ENCODE results near the gene ANKRD40.

ANKRD40 gene

DNA sequence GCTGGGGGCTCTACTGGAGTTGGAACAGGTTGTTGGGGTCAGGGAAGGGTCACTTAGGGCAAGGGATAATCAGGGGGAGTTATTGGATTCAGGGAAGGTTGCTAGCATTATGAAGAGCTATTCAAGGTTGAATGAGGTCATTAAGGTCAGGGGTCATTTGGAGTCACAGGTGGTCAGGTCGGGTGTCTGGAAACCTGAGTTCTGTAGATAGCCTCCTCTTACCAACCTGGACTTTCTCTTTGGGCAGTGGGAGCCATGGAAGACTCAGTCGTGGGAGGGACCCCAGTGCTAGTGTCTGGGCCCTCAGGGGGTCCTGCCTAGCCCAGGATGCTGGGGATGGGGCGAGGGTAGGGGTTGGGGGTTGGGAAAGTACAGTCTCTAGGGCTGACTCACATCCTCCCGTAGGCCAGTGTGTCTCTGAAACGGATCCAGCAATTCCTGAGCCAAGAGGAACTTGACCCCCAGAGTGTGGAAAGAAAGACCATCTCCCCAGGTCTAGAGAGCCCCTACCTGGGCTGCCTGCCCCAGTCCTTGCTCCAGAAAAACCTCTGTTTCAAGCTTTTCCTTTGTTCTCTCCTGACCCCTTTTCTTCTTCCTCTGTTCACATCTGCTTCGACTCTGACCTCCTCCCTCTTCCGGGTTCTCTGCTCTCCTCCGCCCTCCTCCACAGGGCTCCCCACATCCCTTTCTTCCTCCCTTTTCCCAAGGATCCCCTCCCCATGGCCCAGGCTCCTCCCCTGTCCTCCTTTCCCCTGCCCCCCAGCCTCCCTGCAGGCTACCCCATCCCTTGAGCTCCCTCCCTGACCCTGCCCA is 39.5 kb downstream of the ANKRD40 start:
- Histone ChIP-seq H3K9me3 (ENCODE audit: insufficient read depth, low read length) (no peaks in the 10 kb centered on the region), H3K4me1 (ENCODE audit: low read length) (no peaks in the 10 kb centered on the region), H4K20me1 (ENCODE audit: insufficient read depth, low read length) (no peaks in the 10 kb centered on the region), H3K27me3 (ENCODE audit: low read depth, low read length) (peaks cover 7% of the 10 kb centered on the region; the same call in 1 of the 2 replicates), H2AFZ (ENCODE audit: low read depth, low read length) (no peak overlapping the region), H3K27ac (ENCODE audit: low read length) (no peak overlapping the region), H3K4me3 (ENCODE audit: low read length) (no peak overlapping the region), H3K79me2 (ENCODE audit: low read length) (no peaks in the 10 kb centered on the region), H3K36me3 (replicated peaks; ENCODE audit: low read depth, low read length) (no peaks in the 10 kb centered on the region), H3K9ac (ENCODE audit: low read length) (no peak overlapping the region), H3K4me2 (ENCODE audit: low read length) (no peak overlapping the region)
- TF ChIP-seq, protein P1, sequence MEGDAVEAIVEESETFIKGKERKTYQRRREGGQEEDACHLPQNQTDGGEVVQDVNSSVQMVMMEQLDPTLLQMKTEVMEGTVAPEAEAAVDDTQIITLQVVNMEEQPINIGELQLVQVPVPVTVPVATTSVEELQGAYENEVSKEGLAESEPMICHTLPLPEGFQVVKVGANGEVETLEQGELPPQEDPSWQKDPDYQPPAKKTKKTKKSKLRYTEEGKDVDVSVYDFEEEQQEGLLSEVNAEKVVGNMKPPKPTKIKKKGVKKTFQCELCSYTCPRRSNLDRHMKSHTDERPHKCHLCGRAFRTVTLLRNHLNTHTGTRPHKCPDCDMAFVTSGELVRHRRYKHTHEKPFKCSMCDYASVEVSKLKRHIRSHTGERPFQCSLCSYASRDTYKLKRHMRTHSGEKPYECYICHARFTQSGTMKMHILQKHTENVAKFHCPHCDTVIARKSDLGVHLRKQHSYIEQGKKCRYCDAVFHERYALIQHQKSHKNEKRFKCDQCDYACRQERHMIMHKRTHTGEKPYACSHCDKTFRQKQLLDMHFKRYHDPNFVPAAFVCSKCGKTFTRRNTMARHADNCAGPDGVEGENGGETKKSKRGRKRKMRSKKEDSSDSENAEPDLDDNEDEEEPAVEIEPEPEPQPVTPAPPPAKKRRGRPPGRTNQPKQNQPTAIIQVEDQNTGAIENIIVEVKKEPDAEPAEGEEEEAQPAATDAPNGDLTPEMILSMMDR (IDR thresholded peaks at IDR 0.05; ENCODE audit: low read depth, low read length), result no peak
- TF ChIP-seq EZH2phosphoT487 (IDR thresholded peaks at IDR 0.05; ENCODE audit: low read depth), result no peak

DNA sequence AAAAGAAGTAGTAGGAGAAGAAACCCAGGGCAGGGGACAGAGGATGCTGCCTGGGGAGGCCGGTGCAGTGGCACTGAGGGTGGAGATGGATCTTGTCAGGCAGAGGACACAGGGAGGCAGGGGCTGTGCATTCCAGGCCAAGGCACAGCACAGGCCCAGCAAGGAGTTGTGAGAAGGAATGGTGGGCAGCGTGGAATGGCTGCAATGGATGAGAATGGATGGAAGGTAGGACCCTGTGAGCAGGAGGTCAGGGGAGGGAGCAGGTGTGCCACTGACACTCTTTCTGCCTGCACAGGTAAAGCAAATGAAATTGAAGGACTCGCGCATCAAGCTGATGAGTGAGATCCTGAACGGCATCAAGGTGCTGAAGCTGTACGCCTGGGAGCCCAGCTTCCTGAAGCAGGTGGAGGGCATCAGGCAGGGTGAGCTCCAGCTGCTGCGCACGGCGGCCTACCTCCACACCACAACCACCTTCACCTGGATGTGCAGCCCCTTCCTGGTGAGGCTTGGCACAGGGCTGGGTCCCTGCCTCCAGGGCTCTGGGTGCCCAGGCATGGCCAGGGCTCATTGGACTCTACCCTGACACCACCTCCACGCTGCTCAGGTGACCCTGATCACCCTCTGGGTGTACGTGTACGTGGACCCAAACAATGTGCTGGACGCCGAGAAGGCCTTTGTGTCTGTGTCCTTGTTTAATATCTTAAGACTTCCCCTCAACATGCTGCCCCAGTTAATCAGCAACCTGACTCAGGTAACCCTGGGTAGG is 40.3 kb downstream of the ANKRD40 start:
- Histone ChIP-seq H2AFZ (ENCODE audit: low read depth, low read length) (no peak overlapping the region), H3K4me1 (ENCODE audit: low read length) (no peaks in the 10 kb centered on the region), H3K27me3 (ENCODE audit: low read depth, low read length) (peaks cover 7% of the 10 kb centered on the region; the same call in 1 of the 2 replicates), H3K4me2 (ENCODE audit: low read length) (no peak overlapping the region), H3K36me3 (replicated peaks; ENCODE audit: low read depth, low read length) (no peaks in the 10 kb centered on the region), H3K9me3 (ENCODE audit: insufficient read depth, low read length) (no peaks in the 10 kb centered on the region), H3K9ac (ENCODE audit: low read length) (no peak overlapping the region), H3K79me2 (ENCODE audit: low read length) (no peaks in the 10 kb centered on the region), H4K20me1 (ENCODE audit: insufficient read depth, low read length) (no peaks in the 10 kb centered on the region), H3K4me3 (ENCODE audit: low read length) (no peak overlapping the region), H3K27ac (ENCODE audit: low read length) (no peak overlapping the region)
- no peak for TF ChIP-seq EZH2phosphoT487 (IDR thresholded peaks at IDR 0.05; ENCODE audit: low read depth)
- TF ChIP-seq, protein P1 (IDR thresholded peaks at IDR 0.05; ENCODE audit: low read depth, low read length), result no peak

DNA sequence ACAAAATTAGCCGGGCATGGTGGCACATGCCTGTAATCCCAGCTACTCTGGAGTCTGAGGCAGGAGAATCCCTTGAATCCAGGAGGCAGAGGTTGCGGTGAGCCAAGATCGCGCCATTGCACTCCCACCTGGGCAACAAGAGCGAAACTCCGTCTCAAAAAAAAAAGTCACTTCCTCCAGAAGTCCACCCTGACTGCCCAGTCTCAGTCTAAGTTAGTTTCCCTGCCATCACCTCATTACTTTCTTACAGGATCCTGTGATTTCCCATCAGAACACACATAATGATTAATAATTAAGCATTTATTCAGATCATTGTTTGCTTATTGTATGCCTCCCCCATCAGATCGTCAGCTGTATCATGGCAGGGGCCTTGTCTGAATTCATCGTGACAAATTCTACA is 41.4 kb downstream of the ANKRD40 start:
- Histone ChIP-seq H3K9ac (ENCODE audit: low read length) (no peak overlapping the region), H3K4me3 (ENCODE audit: low read length) (no peak overlapping the region), H3K79me2 (ENCODE audit: low read length) (no peaks in the 10 kb centered on the region), H3K27me3 (ENCODE audit: low read depth, low read length) (peaks cover 7% of the 10 kb centered on the region; the same call in 1 of the 2 replicates), H2AFZ (ENCODE audit: low read depth, low read length) (no peak overlapping the region), H4K20me1 (ENCODE audit: insufficient read depth, low read length) (no peaks in the 10 kb centered on the region), H3K36me3 (replicated peaks; ENCODE audit: low read depth, low read length) (no peaks in the 10 kb centered on the region), H3K27ac (ENCODE audit: low read length) (no peak overlapping the region), H3K9me3 (ENCODE audit: insufficient read depth, low read length) (no peaks in the 10 kb centered on the region), H3K4me1 (ENCODE audit: low read length) (peaks cover 4% of the 10 kb centered on the region; the same call in 1 of the 2 replicates), H3K4me2 (ENCODE audit: low read length) (no peak overlapping the region)
- TF ChIP-seq, protein P1 (IDR thresholded peaks at IDR 0.05; ENCODE audit: low read depth, low read length), result no peak
- TF ChIP-seq EZH2phosphoT487 (IDR thresholded peaks at IDR 0.05; ENCODE audit: low read depth), result no peak

- TF ChIP-seq, protein P1 (IDR thresholded peaks at IDR 0.05; ENCODE audit: low read depth, low read length), result no peak
- TF ChIP-seq EZH2phosphoT487 (IDR thresholded peaks at IDR 0.05; ENCODE audit: low read depth), result no peak
Measured at GRCh38 chr17:50665838-50666237, 41.9 kb downstream of the ANKRD40 start.

More at GRCh38 chr17:50665838-50666237, 41.9 kb downstream of the ANKRD40 start:
- H2AFZ ChIP-seq (ENCODE audit: low read depth, low read length), result no peak overlapping the region
- no peak overlapping the region for H3K4me2 ChIP-seq (ENCODE audit: low read length)
- no peaks in the 10 kb centered on the region for H4K20me1 ChIP-seq (ENCODE audit: insufficient read depth, low read length)
- H3K9ac ChIP-seq (ENCODE audit: low read length), result no peak overlapping the region
- H3K27me3 ChIP-seq (ENCODE audit: low read depth, low read length), result peaks cover 7% of the 10 kb centered on the region; the same call in 1 of the 2 replicates
- no peak overlapping the region for H3K4me3 ChIP-seq (ENCODE audit: low read length)
- no peak overlapping the region for H3K27ac ChIP-seq (ENCODE audit: low read length)
- no peaks in the 10 kb centered on the region for H3K36me3 ChIP-seq (replicated peaks; ENCODE audit: low read depth, low read length)
- H3K9me3 ChIP-seq (ENCODE audit: insufficient read depth, low read length), result no peaks in the 10 kb centered on the region
- peaks cover 4% of the 10 kb centered on the region; the same call in 1 of the 2 replicates for H3K4me1 ChIP-seq (ENCODE audit: low read length)
- H3K79me2 ChIP-seq (ENCODE audit: low read length), result no peaks in the 10 kb centered on the region

Data from OCI-LY3 (cell line).